Measurements from ENCODE around the gene EPHA3. TPM values are rescaled to one million over a fixed set of nuclear protein-coding genes. Genes with fewer than 3 reads are reported as not detected.

EPHA3 gene
- total RNA-seq, 2 donors from 2014 or later: 0.72 TPM; not detected in 1

- Mint-ChIP-seq H3K36me3 (no peaks in the 10 kb centered on the region), H3K9me3 (peaks cover 4 to 5% of the 10 kb centered on the region in 2 donors), H3K27ac (no peak overlapping the region)
- ATAC-seq (no peak), DNase-seq (ENCODE audit: low spot score in 2 of 2) (no peak)
Measured at GRCh38 chr3:89411201-89411600, 303.8 kb downstream of the EPHA3 start.

GRCh38 chr3:89414270-89414669 lies 306.8 kb downstream of the EPHA3 start:
- Mint-ChIP-seq H3K9me3 (no peaks in the 10 kb centered on the region), H3K27ac (no peak overlapping the region), H3K36me3 (no peaks in the 10 kb centered on the region)
- DNase-seq (ENCODE audit: low spot score in 2 of 2) (no peak), ATAC-seq (no peak)

GRCh38 chr3:89419647-89420241 lies 312.3 kb downstream of the EPHA3 start:
- no peaks in the 10 kb centered on the region for H3K36me3 Mint-ChIP-seq
- no peaks in the 10 kb centered on the region for H3K9me3 Mint-ChIP-seq
- no peak overlapping the region for H3K27ac Mint-ChIP-seq
- DNase-seq (ENCODE audit: low spot score in 2 of 2) (no peak), ATAC-seq (no peak)

- Mint-ChIP-seq H3K27ac (no peak overlapping the region), H3K9me3 (no peaks in the 10 kb centered on the region), H3K36me3 (no peaks in the 10 kb centered on the region)
- ATAC-seq (no peak), DNase-seq (ENCODE audit: low spot score in 2 of 2) (no peak)
Measured at GRCh38 chr3:89426060-89426459, 318.6 kb downstream of the EPHA3 start.

GRCh38 chr3:89434621-89435380 lies 327.4 kb downstream of the EPHA3 start:
- Mint-ChIP-seq H3K9me3 (peaks cover 0 to 4% of the 10 kb centered on the region in 2 donors), H3K27ac (no peak overlapping the region), H3K36me3 (no peaks in the 10 kb centered on the region)
- ATAC-seq: no peak
- DNase-seq (ENCODE audit: low spot score in 2 of 2): no peak

GRCh38 chr3:89436846-89437245 lies 329.4 kb downstream of the EPHA3 start:
- DNase-seq (ENCODE audit: low spot score in 2 of 2) (no peak), ATAC-seq (no peak)
- Mint-ChIP-seq H3K9me3 (peaks cover 4 to 9% of the 10 kb centered on the region in 2 donors), H3K27ac (no peak overlapping the region), H3K36me3 (no peaks in the 10 kb centered on the region)

- Mint-ChIP-seq H3K27ac (no peak overlapping the region), H3K9me3 (peaks cover 4 to 16% of the 10 kb centered on the region in 2 donors), H3K36me3 (no peaks in the 10 kb centered on the region)
- no peak for DNase-seq (ENCODE audit: low spot score in 2 of 2)
- no peak for ATAC-seq
Measured at GRCh38 chr3:89440386-89440785, 333.0 kb downstream of the EPHA3 start.

GRCh38 chr3:89441141-89441540 lies 333.7 kb downstream of the EPHA3 start:
- Mint-ChIP-seq H3K9me3 (peaks cover 4 to 16% of the 10 kb centered on the region in 2 donors), H3K27ac (no peak overlapping the region), H3K36me3 (no peaks in the 10 kb centered on the region)
- ATAC-seq: no peak
- DNase-seq (ENCODE audit: low spot score in 2 of 2): no peak

- Mint-ChIP-seq H3K27ac (no peak overlapping the region), H3K9me3 (peaks cover 6 to 10% of the 10 kb centered on the region in 2 donors), H3K36me3 (no peaks in the 10 kb centered on the region)
- ATAC-seq (no peak), DNase-seq (ENCODE audit: low spot score in 2 of 2) (no peak)
Measured at GRCh38 chr3:89446593-89446992, 339.2 kb downstream of the EPHA3 start.

- no peak for DNase-seq (ENCODE audit: low spot score in 2 of 2)
- H3K9me3 Mint-ChIP-seq: peaks cover 5 to 6% of the 10 kb centered on the region in 2 donors
- ATAC-seq: no peak
- no peak overlapping the region for H3K27ac Mint-ChIP-seq
- H3K36me3 Mint-ChIP-seq: no peaks in the 10 kb centered on the region
Measured at GRCh38 chr3:89447243-89447642, 339.8 kb downstream of the EPHA3 start.

GRCh38 chr3:89449086-89449485 lies 341.7 kb downstream of the EPHA3 start:
- Mint-ChIP-seq H3K9me3 (peaks cover 6 to 12% of the 10 kb centered on the region in 2 donors), H3K36me3 (no peaks in the 10 kb centered on the region), H3K27ac (no peak overlapping the region)
- ATAC-seq (no peak), DNase-seq (ENCODE audit: low spot score in 2 of 2) (no peak)

GRCh38 chr3:89452066-89452465 lies 344.6 kb downstream of the EPHA3 start:
- Mint-ChIP-seq H3K9me3 (peaks cover 20 to 21% of the 10 kb centered on the region in 2 donors), H3K27ac (no peak overlapping the region), H3K36me3 (no peaks in the 10 kb centered on the region)
- DNase-seq (ENCODE audit: low spot score in 2 of 2) (no peak), ATAC-seq (no peak)

- Mint-ChIP-seq H3K9me3 (peaks cover 31 to 34% of the 10 kb centered on the region in 2 donors), H3K36me3 (peaks cover 0 to 9% of the 10 kb centered on the region in 2 donors), H3K27ac (no peak overlapping the region)
- ATAC-seq (no peak), DNase-seq (ENCODE audit: low spot score in 2 of 2) (no peak)
Measured at GRCh38 chr3:89455240-89455639, 347.8 kb downstream of the EPHA3 start.

- Mint-ChIP-seq H3K9me3 (no peaks in the 10 kb centered on the region), H3K27ac (no peak overlapping the region), H3K36me3 (no peaks in the 10 kb centered on the region)
- ATAC-seq (no peak), DNase-seq (ENCODE audit: low spot score in 2 of 2) (no peak)
Measured at GRCh38 chr3:89467898-89468363, 360.5 kb downstream of the EPHA3 start.

GRCh38 chr3:89472101-89472500 lies 364.7 kb downstream of the EPHA3 start:
- Mint-ChIP-seq H3K27ac (no peak overlapping the region), H3K9me3 (peaks cover 3 to 15% of the 10 kb centered on the region in 2 donors), H3K36me3 (no peaks in the 10 kb centered on the region)
- ATAC-seq (no peak), DNase-seq (ENCODE audit: low spot score in 2 of 2) (no peak)

GRCh38 chr3:89474333-89475130 lies 367.1 kb downstream of the EPHA3 start:
- no peak overlapping the region for H3K27ac Mint-ChIP-seq
- no peaks in the 10 kb centered on the region for H3K36me3 Mint-ChIP-seq
- H3K9me3 Mint-ChIP-seq: peaks cover 13 to 18% of the 10 kb centered on the region in 2 donors
- DNase-seq (ENCODE audit: low spot score in 2 of 2) (no peak), ATAC-seq (no peak)
